ENCODE results near the gene GNAT1. TPM values are rescaled to one million over a fixed set of nuclear protein-coding genes. Genes with fewer than 3 reads are reported as not detected.

GNAT1 gene
- total RNA-seq, 1 experiment from 2014 or later: 0.22 TPM

GRCh38 chr3:50238549-50239026 is 47.2 kb downstream of the GNAT1 start:
- ChIA-PET CTCF (no interaction called here), POLR2A (ENCODE audit: unreplicated experiment) (no interaction called here)
- DNase-seq (peak; percentile 81), ATAC-seq (peak; percentile 16)
- TF ChIP-seq CTCF (conservative IDR thresholded peaks at IDR 0.05; ENCODE audit: low read depth, low read length): 0 out of 2 replicates have a peak, but pooled peaks have one; percentile 17
- no peak for TF ChIP-seq EZH2 (IDR thresholded peaks at IDR 0.05; ENCODE audit: low read length, unreplicated experiment)
- no peak for TF ChIP-seq EZH2phosphoT487 (IDR thresholded peaks at IDR 0.05; ENCODE audit: borderline replicate concordance, low read length)
- Histone ChIP-seq H3K9ac (ENCODE audit: low read length) (peak overlapping the region; percentile 85), H3K4me3 (ENCODE audit: low read length) (peak overlapping the region; percentile 78), H4K20me1 (ENCODE audit: low read length) (peaks cover 42% of the 10 kb centered on the region), H3K27me3 (ENCODE audit: low read length) (no peaks in the 10 kb centered on the region), H3K27ac (ENCODE audit: low read length) (peak overlapping the region; percentile 55), H3K9me3 (ENCODE audit: low read length) (no peaks in the 10 kb centered on the region), H3K36me3 (ENCODE audit: low read depth, low read length) (peaks cover 7% of the 10 kb centered on the region; the same call in 1 of the 2 replicates), H3K4me2 (ENCODE audit: low read length) (peak overlapping the region; percentile 98), H3F3A (ENCODE audit: low read length, unreplicated experiment) (peaks cover 5% of the 10 kb centered on the region), H3K9me2 (replicated peaks; ENCODE audit: low read length) (no peaks in the 10 kb centered on the region), H2AFZ (ENCODE audit: low read length) (no peak overlapping the region), H3K4me1 (ENCODE audit: insufficient read depth, low read length) (peaks cover 15% of the 10 kb centered on the region), H3K79me2 (ENCODE audit: low read length) (peaks cover 75% of the 10 kb centered on the region)
- no TSS peak for BruUV-seq (replicated peaks)
- intact Hi-C loops (cut with micrococcal nuclease): no loop called here

- H3K36me3 ChIP-seq (ENCODE audit: low read depth, low read length): peaks cover 10% of the 10 kb centered on the region; the same call in 1 of the 2 replicates
- POLR2A ChIA-PET (ENCODE audit: unreplicated experiment): no interaction called here
- no peak overlapping the region for H3K27ac ChIP-seq (ENCODE audit: low read length)
- CTCF ChIA-PET: no interaction called here
- no peak overlapping the region for H3K9ac ChIP-seq (ENCODE audit: low read length)
- H3K79me2 ChIP-seq (ENCODE audit: low read length): peaks cover 84% of the 10 kb centered on the region
- H3K27me3 ChIP-seq (ENCODE audit: low read length): no peaks in the 10 kb centered on the region
- ATAC-seq: no peak
- H3K4me1 ChIP-seq (ENCODE audit: insufficient read depth, low read length): peaks cover 15% of the 10 kb centered on the region
- H4K20me1 ChIP-seq (ENCODE audit: low read length): peaks cover 42% of the 10 kb centered on the region
- BruUV-seq (replicated peaks): no TSS peak
- H3K9me2 ChIP-seq (replicated peaks; ENCODE audit: low read length): no peaks in the 10 kb centered on the region
- TF ChIP-seq CTCF (conservative IDR thresholded peaks at IDR 0.05; ENCODE audit: low read depth, low read length): no peak
- no peak for TF ChIP-seq EZH2phosphoT487 (IDR thresholded peaks at IDR 0.05; ENCODE audit: borderline replicate concordance, low read length)
- TF ChIP-seq EZH2 (IDR thresholded peaks at IDR 0.05; ENCODE audit: low read length, unreplicated experiment): no peak
- H3F3A ChIP-seq (ENCODE audit: low read length, unreplicated experiment): peaks cover 5% of the 10 kb centered on the region
- H3K4me3 ChIP-seq (ENCODE audit: low read length): no peak overlapping the region
- DNase-seq: no peak
- H2AFZ ChIP-seq (ENCODE audit: low read length): no peak overlapping the region
- intact Hi-C loops (cut with micrococcal nuclease): no loop called here
- H3K4me2 ChIP-seq (ENCODE audit: low read length): peak overlapping the region; percentile 98
- no peaks in the 10 kb centered on the region for H3K9me3 ChIP-seq (ENCODE audit: low read length)
Observed at GRCh38 chr3:50239649-50240048, 48.2 kb downstream of the GNAT1 start.

GRCh38 chr3:50241163-50241562 is 49.8 kb downstream of the GNAT1 start:
- intact Hi-C loops (cut with micrococcal nuclease): no loop called here
- no peaks in the 10 kb centered on the region for H3K27me3 ChIP-seq (ENCODE audit: low read length)
- H3K79me2 ChIP-seq (ENCODE audit: low read length): peaks cover 94% of the 10 kb centered on the region
- H3K4me1 ChIP-seq (ENCODE audit: insufficient read depth, low read length): peaks cover 24% of the 10 kb centered on the region
- ChIA-PET CTCF (no interaction called here), POLR2A (ENCODE audit: unreplicated experiment) (no interaction called here)
- H3K9ac ChIP-seq (ENCODE audit: low read length): no peak overlapping the region
- no TSS peak for BruUV-seq (replicated peaks)
- H3K27ac ChIP-seq (ENCODE audit: low read length): no peak overlapping the region
- no peak for TF ChIP-seq EZH2 (IDR thresholded peaks at IDR 0.05; ENCODE audit: low read length, unreplicated experiment)
- TF ChIP-seq EZH2phosphoT487 (IDR thresholded peaks at IDR 0.05; ENCODE audit: borderline replicate concordance, low read length): no peak
- TF ChIP-seq CTCF (conservative IDR thresholded peaks at IDR 0.05; ENCODE audit: low read depth, low read length): no peak
- no peak for ATAC-seq
- peaks cover 10% of the 10 kb centered on the region; the same call in 1 of the 2 replicates for H3K36me3 ChIP-seq (ENCODE audit: low read depth, low read length)
- no peaks in the 10 kb centered on the region for H3K9me3 ChIP-seq (ENCODE audit: low read length)
- H2AFZ ChIP-seq (ENCODE audit: low read length): no peak overlapping the region
- no peak for DNase-seq
- no peak overlapping the region for H3K4me3 ChIP-seq (ENCODE audit: low read length)
- H3K9me2 ChIP-seq (replicated peaks; ENCODE audit: low read length): no peaks in the 10 kb centered on the region
- H3K4me2 ChIP-seq (ENCODE audit: low read length): no peak overlapping the region
- peaks cover 5% of the 10 kb centered on the region for H3F3A ChIP-seq (ENCODE audit: low read length, unreplicated experiment)
- H4K20me1 ChIP-seq (ENCODE audit: low read length): peaks cover 42% of the 10 kb centered on the region
